Measurements from ENCODE around the gene BRSK2. TPM values are rescaled to one million over a fixed set of nuclear protein-coding genes. Genes with fewer than 3 reads are reported as not detected.

Gene BRSK2
- total RNA-seq, 1 donor from 2014 or later, result 0.74 TPM

DNA sequence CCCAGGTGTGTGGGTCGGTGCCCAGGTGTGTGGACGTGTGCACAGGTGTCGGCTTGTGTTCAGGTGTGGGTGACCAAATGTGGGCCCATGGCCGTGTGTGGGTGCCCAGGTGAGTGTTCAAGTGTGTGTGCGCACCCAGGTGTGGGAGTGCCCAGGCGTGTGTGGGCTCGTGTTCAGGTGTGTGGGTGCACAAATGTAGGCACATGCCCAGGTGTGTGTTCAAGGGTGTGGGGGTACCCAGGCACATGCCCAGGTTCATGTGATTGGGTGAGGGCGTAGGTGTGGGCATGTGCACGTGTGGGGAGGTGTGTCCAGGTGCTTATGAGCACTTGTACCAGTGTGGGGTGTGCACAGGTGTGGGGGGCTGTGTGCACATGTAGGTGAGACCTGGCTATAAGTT, 54.0 kb downstream of the BRSK2 start:
- ATAC-seq (no peak), DNase-seq (no peak)
- intact Hi-C loops (cut with micrococcal nuclease), result no loop called here

DNA sequence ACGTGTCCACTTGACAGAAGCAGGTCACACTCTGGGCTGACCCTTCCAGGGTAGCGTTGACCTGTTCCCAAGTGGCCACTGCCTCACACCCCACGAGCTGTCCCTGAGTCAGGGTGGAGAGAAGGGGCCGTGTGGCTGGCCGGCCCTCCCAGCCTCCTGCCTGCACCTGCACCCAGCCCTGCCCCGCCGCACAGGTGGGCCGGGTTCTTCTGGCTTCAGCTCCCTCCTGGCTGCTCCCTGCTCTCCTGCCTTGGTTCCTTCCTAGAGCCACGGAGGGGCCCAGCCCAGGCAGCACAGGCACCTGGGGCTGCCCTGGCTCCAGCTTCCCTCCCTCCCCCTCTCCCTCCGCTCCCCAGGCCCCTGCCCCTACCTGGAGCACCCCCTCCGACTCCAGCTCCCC, 54.6 kb downstream of the BRSK2 start:
- no peak for DNase-seq
- no peak for ATAC-seq
- intact Hi-C loops (cut with micrococcal nuclease), result no loop called here

- intact Hi-C loops (cut with micrococcal nuclease), result no loop called here
- ATAC-seq (no peak), DNase-seq (no peak)
Observed at GRCh38 chr11:1444823-1445422, 55.2 kb downstream of the BRSK2 start.

- DNase-seq, result no peak
- ATAC-seq, result no peak
- intact Hi-C loops (cut with micrococcal nuclease), result no loop called here
Observed at GRCh38 chr11:1445741-1446445, 56.2 kb downstream of the BRSK2 start.

DNA sequence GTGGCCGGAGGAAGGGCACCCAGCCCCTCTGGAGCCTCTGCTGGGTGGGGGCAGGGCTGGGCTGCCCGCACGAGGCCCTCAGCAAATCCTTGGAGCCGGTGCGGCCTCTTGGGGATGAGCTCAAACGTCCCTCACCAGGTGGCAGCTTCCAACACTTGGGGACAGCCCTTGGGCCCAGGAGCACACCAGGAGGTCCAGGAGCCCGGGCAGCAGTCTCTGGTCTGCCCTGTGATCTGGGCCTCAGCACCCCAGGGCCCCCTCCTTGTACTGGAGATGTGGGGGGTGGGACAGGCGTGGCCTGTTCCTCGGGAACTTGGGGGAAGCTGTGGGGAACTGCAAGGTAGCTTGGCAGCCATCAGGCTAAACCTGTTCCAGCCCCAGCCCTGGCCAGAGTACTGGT, 56.9 kb downstream of the BRSK2 start:
- DNase-seq (no peak), ATAC-seq (no peak)
- intact Hi-C loops (cut with micrococcal nuclease), result no loop called here

DNA sequence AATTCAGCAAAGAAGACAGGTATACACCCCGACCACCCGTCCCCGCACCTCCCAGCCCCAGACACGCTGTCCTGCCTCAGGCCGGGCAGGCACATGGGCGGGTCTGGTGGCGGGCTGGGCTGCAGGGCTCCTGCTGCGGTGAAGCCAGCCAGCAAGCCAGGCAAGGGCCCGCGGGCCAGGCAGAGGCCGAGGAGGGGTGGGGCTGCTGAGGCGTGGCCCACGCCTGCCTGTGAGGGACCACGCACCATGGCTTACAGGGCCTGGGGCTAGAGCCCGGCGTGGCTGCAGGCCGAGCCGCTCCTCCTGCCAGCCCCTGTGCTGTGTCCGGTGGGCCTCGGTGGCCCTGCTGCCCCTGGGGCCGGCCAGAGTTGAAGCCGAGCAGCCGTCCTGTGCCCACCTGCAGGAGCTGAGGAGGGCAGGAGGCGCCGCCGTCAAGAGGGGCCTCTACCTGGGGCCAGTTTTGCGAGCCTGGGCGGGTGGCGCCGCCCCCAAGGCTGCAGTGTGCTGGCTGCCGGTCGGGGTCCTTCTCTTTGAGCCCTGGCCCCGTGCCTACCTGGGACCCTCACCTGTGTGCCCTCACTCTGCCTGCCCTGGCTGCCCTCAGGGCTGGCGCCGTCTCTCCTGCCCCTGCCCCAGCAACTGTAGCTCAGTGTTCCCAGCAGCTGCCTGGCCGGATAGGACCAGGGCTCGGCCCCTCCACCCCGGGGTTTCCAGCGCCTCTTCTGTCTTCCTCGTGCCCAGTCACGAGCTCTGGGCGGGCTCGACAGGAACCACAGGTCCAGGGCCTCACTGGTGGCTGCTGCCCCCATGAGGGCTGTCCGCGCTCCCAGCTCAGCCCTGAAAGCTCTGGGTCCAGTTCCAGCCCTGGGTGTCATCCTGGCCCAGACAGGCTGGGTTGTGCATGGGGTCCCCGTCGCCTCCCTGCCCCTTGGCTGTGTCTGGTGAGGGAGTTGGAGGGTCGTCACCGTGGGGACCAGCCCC, 58.4 kb downstream of the BRSK2 start:
- DNase-seq (no peak), ATAC-seq (no peak)
- intact Hi-C loops (cut with micrococcal nuclease), result no loop called here

DNA sequence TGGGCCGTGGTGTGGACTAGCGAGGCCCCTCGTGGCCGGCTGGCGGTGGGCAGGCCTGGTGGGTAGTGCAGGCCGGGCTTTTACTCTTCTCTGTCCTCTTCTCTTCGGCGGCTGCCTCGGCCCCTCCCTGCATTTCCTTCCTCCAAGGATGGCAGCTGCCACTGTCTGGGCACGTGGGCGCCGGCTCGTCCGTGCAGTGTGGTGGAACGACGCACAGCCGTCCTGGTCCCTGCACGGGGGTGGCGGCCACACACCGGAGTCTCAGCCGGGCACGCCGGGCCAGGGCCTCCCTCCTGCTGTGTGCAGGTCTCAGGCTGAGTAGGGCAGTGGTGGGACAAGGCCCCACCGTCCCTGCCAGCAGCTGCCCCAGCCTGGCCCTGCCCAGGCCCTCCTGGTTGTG, 59.1 kb downstream of the BRSK2 start:
- intact Hi-C loops (cut with micrococcal nuclease), result no loop called here
- no peak for ATAC-seq
- DNase-seq, result no peak

DNA sequence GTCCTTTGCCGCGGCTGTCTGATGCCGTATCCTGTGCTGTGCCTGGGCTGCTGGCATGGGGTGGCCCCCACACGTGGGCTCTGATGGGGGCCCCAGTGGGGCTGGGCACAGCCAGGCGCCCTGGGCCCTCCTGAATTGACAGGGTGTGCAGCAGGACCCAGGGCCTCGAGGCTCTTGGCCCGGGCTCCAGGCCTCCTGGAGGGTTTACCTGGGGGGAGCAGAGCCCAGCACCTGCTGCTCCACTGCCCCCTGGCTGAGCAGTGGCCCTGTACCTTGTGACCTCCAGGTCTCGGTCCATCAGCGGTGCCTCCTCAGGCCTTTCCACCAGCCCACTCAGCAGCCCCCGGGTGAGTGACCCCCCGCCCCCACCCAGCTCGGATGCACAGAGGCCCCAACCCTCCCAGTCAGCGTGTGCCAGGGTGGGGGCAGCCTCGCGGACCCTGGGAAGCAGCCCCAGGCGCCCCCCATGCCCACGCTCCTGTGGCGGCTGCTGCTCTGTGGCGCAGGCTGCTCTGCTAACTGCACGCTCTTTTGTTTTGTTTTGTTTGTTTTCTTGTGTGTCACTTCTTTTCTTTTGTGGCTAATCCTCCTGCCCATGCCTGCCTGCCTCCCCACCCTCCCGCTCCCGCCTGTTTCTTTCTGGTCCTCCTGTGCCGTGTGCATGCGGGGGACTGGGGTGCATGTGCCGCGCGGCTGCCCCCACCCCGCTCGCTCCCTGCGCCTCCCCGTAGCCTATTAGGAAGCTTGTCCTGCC, 59.9 kb downstream of the BRSK2 start:
- DNase-seq, result no peak
- no peak for ATAC-seq
- intact Hi-C loops (cut with micrococcal nuclease), result no loop called here

DNA sequence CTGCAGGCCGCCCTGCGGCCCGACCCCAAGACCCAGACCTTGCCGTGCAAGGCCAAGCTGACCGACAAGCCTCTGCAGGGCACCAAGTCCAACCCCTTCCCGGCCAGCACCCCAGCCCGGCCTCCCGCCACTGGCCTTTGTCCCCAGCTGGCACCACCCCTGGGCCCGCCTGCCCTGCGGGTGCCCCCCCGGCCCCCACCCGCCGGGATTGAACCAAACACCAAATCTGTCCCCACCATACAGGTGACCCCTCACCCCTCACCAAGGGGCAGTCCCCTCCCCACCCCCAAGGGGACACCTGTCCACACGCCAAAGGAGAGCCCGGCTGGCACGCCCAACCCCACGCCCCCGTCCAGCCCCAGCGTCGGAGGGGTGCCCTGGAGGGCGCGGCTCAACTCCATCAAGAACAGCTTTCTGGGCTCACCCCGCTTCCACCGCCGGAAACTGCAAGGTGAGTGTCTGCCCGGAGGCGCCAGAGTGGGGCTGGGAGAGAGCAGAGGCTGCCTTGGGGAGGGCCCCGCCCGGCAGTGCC, 60.7 kb downstream of the BRSK2 start:
- intact Hi-C loops (cut with micrococcal nuclease), result no loop called here
- no peak for ATAC-seq
- no peak for DNase-seq

- ATAC-seq, result no peak
- DNase-seq, result no peak
- intact Hi-C loops (cut with micrococcal nuclease), result no loop called here
Observed at GRCh38 chr11:1450949-1451710, 61.4 kb downstream of the BRSK2 start.

DNA sequence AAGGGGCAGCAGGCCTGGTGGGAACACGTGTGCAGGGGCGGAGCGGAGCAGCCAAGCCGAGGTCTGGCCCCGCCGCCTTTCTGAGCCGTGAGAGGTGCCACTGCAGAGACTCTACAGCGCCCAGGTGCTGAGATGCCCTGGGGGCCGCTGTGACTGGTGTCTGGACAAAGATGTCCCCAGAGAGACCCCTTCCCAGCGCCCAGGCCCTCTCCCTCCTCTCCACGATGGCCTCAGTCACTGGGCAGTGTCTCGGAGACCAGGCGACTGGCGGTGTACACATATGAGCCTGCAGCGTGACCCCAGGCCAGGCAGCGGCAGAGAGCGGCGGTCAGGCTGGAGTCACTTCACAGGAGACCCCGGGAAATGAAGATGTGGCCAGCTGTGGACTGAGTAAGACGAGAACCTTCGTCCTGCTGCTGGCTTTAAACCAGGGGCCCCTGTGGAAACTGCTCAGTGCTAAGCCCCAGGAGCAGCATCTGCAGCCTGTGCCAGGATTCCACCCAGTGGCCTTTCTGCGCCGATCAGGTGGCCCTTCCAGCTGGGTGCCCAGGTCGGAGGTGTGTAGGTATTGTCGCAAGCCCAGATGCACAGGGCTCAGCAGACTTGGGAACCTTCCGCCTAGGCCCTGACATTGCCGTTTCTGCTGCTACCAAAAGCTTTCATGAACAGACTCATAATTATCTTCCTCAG, 62.2 kb downstream of the BRSK2 start:
- intact Hi-C loops (cut with micrococcal nuclease), result no loop called here

DNA sequence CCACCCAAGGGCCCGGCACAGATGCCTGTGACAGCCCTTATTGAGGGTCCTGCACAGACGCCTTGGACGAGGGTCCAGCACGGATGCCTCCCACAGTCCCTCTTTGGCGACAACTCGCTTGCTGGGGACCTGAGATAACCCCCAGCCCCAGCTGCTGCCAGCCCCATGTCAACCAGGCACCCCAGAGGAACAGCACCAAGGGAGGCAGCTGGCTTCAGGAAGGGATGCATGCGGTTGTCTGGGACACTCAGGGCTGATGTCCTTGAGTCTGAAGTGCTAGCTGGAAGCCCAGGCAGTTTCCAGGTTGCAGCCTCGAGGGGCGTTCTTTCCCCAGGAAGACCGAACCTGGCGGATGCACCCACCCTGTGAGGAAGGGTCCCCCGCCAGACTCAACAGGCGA, 63.0 kb downstream of the BRSK2 start:
- ATAC-seq, result no peak
- no peak for DNase-seq
- intact Hi-C loops (cut with micrococcal nuclease), result no loop called here

More for the DNA sequence above, 62.2 kb downstream of the BRSK2 start:
- ATAC-seq (no peak), DNase-seq (no peak)

GRCh38 chr11:1453611-1454034, 63.9 kb downstream of the BRSK2 start:
- intact Hi-C loops (cut with micrococcal nuclease), result no loop called here
- ATAC-seq (peak; percentile 53), DNase-seq (peak; percentile 62)

GRCh38 chr11:1454576-1454975, 64.8 kb downstream of the BRSK2 start:
- DNase-seq (no peak), ATAC-seq (no peak)
- intact Hi-C loops (cut with micrococcal nuclease), result no loop called here

DNA sequence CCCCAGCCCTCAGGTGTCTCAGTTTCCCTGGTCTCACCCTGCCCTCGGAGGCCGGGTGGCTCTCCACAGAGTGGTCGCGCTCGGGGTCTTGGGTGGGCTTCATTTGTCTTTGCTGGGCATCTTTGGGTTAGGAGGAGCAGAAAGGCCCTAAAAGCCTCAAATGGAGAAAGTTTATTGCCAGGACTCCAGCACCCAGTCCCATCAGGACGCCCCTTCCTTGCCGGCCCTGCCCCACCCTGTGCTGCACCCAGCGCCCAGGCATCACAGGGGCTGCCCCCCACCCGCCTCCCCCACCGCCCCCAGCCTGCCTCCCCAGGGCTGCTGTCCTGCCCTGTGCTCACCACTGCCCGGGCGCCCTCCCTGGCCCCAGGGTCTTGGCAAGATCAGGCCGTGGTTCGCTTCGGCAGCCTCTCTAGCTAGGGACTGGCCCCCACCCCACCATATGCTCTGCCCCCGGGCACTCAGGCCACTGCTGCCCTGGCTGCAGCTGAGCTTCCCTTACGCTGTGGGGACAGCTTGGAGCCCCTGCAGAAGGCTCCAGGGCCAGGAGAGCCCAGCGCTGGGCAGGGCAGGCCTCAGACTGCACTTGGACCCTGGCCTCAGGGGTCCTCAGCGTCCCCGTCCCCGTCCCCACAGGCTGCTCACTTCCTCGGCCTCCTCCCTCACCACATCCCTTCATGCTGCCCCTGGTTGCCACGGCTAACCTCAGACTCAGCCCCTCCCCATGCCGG, 65.5 kb downstream of the BRSK2 start:
- DNase-seq (no peak), ATAC-seq (no peak)
- intact Hi-C loops (cut with micrococcal nuclease), result no loop called here

DNA sequence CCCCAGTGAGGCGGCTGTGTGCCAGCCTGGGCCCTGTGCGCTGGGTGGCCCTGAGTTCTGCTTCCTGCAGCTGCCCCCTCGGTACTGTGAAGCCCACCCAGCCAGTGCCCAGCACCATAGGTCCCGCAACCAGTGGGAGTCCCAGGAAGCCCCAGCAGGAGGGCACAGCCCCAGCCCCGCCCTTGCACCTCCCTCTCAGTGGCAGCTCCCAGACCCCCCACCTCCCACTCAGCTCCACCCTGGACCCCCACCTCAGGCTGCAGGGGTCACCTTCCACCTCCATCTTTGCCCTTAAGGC, 66.0 kb downstream of the BRSK2 start:
- intact Hi-C loops (cut with micrococcal nuclease), result no loop called here
- ATAC-seq (no peak), DNase-seq (no peak)

GRCh38 chr11:1456176-1456575, 66.4 kb downstream of the BRSK2 start:
- intact Hi-C loops (cut with micrococcal nuclease), result no loop called here
- DNase-seq (no peak), ATAC-seq (no peak)
